Measurements from ENCODE around the gene BCL11A. TPM values are rescaled to one million over a fixed set of nuclear protein-coding genes. Genes with fewer than 3 reads are reported as not detected.

The BCL11A gene
- total RNA-seq, 1 donor from 2014 or later = 43.0 TPM

Other genes with a start within 250 kb of the BCL11A start
- gene PAPOLG, start 202.6 kb upstream of the BCL11A start, total RNA-seq = 6.9 TPM

Data from esophagus mucosa (tissue), 1 donor.